NCI-H1436 treated with DMSO at 0.1 percent for 48 hours (cell line): ENCODE data around the gene PLPPR3.

ENCODE experiments used
- DNase-seq: peaks from one replicate; lab custom pipeline; 2025; lab: John Stamatoyannopoulos, UW

Gene PLPPR3, protein sequence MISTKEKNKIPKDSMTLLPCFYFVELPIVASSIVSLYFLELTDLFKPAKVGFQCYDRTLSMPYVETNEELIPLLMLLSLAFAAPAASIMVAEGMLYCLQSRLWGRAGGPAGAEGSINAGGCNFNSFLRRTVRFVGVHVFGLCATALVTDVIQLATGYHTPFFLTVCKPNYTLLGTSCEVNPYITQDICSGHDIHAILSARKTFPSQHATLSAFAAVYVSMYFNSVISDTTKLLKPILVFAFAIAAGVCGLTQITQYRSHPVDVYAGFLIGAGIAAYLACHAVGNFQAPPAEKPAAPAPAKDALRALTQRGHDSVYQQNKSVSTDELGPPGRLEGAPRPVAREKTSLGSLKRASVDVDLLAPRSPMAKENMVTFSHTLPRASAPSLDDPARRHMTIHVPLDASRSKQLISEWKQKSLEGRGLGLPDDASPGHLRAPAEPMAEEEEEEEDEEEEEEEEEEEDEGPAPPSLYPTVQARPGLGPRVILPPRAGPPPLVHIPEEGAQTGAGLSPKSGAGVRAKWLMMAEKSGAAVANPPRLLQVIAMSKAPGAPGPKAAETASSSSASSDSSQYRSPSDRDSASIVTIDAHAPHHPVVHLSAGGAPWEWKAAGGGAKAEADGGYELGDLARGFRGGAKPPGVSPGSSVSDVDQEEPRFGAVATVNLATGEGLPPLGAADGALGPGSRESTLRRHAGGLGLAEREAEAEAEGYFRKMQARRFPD

DNA sequence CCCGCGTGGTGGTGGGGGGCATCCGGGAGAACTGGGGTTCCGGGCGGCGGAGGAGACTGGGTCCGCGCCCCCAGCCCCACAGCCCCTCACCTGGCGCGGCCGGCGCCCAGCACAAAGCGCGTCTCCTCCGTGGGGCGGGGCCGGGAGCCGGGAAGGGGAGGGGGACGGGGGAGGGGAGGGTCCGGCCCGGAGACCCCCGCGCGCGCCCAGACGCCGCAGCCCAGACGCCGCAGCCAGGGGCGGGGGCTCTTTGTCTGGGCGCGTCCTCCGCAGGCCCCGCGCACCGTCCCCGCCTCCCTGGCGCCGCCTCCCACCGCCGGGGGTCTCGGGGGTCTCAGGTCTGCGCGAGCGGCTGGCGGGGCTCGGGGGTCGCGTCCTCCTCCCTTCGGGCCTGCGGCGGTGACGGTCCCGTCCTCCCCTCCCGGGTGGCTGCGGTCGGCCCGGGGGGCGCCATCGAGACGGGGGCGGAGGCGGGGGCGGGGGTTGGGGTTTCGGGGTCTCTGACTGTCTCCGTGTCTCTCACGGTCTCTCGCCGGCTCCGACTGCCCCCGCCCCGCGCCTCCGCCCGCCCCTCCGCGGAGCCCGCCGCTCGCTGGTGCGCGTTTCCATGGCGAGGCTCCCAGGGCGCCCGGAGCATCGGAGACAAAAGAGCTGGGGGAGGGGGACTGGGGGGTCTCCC, at the start of gene PLPPR3:
Gene PLPPR3, minus strand, starts transcription at position 131 of the 679 bp plus-strand sequence. CDS start 396 bp downstream, outside the sequence.
- DNase-seq = no peak

DNA sequence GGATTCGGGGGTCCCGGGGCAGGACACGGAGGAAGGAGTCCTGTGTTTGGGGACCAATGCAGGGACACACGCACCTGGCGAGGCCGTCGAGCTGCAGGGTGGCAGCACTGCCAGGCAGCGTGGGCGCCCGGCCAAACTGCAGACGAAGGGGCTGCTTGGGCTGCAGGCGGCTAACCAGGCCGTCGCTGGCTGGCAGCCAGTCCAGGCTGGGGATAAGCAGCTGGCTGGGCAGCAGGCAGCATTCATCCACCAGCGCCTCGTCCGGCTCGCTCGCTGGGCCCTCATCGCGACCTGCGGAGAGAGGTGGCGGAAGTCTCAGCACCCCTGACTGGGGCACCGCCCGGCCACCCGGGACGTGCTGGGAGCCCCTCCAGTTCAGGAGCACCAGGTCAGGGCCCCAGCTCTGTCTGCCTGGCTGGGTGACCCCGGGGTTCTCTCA, 49.2 kb upstream of the PLPPR3 start:
- DNase-seq = no peak

DNA sequence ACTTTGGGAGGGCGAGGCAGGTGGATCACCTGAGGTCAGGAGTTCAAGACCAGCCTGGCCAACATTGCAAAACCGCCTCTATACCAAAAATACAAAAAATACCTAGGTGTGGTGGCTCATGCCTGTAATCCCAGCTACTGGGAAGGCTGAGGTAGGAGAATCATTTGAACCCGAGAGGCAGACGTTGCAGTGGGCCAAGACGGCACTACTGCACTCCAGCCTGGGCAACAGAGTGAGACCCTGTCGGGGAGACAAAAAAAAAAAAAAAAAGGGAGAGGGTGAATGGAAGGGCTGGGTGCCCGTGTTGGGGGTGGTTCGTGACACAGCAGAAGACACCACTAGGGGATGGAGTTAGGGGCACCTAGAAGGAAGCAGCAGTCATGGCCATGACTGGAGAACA, 48.6 kb upstream of the PLPPR3 start:
- DNase-seq = no peak

DNA sequence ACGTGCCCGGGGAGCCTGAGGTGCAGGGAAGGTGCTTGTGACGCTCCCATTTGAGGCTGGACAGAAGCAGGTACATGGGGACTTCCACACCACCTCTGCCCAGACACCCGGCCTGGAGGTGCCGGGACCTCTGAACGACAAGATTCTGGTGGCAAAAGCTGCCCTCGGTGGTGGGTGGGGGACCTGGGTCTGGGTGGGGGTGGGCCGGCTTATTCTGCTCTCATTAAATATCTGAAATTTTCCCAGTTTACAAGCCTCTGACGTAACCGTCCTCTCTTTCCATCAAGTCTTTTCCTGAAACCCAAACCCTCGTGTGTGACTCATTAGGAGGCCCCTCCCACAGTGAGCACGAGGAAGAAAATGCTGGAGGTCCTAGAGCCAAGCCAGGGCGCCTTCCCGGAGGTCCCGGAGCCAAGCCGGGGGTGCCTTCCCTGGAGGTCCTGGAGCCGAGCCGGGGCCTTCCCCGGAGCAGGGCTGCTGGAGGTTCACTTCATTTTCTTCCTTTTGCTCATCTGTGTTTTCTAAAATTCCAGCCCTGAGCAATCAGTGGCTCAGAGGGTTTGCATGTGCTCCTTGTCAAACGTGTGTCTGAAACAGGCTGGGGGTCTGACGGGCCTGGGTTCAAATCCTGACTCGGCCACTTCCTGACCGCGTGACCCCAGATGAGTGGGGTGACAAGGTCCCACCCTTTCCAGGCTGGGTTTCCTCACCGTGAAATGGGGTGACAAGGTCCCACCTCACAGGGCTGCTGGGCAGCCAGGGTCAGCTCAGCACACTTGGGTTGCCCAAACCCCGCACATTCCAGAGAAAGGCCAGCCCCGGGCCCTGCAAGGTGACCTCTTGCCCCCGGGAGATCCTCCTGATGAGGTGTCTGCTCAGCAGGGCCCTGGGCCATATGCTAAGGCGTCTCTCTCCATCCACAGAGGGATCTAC, 47.8 kb upstream of the PLPPR3 start:
- no peak for DNase-seq

DNA sequence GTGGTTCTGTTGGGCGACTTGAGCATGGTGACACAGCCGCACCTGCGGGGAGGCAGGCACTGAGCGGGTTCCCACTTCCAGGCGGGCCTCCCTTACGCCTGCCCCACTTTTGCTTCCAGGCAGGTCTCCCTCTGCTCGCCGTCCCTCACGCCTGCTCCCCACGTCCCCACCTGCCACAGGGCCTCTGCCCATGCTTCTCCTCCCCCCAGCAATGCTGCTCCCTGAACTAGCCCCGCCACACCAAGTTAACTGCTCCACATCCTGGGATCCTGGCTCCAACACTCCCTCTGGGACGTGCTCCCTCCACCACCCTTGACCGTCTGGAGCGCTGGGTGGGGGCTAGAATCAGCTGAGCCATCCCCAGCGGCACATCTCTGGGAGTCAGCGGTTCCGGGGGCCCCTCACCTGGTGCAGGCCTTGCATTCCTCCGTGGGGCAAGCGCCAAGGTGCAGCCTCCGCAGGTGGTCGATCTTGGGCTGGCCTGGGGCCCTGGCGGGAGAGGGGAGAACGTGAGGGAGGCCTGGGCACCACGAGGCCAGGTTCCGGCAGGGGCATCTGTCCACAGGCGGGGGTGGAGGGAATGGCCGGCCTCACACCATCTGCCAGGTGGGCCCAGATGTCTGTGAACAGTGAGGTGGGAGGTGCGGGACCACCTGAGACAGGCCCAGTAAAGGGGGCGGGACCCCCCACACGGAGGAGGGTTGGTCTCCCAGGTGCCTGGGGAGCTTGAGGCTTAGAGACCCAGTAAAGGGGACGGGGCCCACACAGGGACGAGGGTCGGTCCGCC, 46.9 kb upstream of the PLPPR3 start:
- no peak for DNase-seq

DNA sequence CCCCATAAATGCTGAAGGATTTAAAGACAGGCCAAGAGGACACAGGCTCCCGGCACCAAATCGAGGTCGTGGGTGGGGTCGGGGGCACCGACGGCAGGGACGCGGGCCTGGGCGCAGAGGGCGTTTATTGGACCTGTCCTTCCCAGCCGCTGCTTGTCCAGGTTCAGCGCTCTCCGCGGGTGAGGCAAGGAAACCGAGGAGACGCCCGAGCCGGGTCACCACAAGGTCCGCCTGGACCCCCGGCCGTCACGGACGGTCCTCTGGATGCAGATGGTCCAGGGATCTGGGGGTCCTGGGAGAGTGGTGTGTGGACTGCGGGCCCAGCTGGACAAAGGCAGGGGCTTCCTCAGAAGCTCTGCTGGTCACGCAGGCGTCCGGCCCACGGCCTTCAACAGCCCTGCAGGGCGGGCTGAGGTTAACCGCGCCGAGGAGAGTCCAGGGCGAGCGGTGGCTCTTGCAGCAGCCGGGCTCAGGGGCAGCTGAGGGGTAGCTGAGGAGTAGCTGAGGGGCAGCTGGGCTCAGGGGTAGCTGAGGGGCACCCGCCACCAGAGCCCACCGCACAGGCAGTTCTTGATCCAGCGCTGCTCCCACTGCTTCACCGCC, 46.2 kb upstream of the PLPPR3 start:
- DNase-seq = no peak

DNA sequence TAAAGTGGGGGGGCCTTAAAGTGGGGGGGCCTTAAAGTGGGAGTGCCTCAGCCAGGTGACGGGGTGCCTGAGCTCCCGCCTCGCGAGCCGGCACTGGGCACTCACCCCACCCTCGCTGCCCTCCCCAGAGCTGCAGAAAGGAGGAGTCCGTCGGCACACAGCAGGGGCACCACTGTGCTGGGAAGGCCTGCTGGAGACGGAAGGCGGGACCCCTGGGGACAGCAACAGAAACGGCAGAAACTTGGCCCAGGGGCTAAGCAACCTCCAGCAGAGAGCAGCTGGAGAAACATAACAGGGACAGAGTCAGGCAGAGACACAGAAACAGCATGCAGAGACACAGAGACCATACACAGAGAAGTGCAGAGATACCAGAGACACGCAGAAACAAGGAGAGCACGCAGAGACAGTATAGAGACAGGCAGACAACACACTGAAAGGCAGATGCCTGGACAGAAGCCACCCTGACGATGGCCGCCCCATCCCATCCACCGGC, 45.6 kb upstream of the PLPPR3 start:
- DNase-seq = no peak

DNA sequence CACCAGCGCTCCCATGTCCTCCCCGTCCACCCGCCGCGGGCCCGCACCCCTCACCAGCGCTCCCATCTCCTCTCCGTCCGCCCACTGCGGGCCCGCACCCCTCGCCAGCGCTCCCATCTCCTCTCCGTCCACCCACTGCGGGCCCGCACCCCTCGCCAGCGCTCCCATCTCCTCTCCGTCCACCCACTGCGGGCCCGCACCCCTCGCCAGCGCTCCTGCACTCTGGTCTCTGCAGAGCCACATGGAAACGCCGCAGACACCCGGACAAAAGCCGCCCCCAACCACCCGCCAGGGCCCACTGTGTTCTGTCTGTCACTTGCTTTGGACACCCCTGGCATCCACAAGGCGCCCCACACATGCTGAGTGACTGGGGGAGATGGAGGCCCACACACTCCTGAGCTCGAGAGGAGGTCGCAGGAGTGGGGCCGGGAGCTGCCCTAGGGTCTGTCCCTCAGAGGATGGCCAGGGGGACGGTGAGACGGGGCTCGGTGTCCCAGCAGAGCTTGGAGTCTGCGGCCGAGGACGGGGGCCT, 45.1 kb upstream of the PLPPR3 start:
- DNase-seq = no peak

DNA sequence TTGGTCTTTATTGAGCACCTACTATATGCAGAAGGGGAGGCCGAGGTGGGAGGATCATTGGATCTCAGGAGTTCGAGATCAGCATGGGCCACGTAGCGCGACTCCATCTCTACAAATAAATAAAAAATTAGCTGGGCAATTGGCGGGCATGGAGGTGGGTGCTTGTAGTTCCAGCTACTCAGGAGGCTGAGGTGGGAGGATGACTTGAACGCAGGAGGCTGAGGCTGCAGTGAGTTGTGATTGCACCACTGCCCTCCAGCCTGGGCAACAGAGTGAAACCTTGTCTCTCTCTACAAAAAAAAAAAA, 41.5 kb upstream of the PLPPR3 start:
- no peak for DNase-seq

DNA sequence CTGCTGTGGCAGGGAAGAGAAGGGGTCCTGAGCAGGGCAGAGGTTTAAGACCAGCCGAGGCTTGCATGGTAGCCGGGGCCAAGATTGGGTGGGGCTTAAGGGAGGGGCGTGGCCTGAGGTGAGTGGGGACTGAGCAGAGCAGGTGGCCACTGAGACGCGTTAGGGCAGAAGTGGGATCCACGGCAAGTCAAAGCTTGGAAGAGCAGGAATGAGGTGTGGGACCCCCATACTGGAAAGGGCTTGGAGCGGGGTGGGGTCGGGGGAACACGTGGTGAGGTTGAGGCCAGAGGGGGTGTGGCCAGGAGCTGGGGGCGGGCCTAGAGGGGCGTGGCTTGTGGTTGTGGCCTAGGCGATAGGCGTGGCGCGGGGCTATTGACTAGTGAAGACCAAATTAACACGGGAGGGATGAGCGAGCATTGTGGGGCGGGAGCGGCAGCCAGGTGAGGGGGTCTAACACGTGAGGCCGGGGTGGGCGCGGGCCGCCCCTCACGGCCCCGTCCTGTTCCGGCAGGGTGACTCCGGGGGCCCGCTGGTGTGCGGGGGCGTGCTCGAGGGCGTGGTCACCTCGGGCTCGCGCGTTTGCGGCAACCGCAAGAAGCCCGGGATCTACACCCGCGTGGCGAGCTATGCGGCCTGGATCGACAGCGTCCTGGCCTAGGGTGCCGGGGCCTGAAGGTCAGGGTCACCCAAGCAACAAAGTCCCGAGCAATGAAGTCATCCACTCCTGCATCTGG, 41.0 kb upstream of the PLPPR3 start:
- DNase-seq = no peak

DNA sequence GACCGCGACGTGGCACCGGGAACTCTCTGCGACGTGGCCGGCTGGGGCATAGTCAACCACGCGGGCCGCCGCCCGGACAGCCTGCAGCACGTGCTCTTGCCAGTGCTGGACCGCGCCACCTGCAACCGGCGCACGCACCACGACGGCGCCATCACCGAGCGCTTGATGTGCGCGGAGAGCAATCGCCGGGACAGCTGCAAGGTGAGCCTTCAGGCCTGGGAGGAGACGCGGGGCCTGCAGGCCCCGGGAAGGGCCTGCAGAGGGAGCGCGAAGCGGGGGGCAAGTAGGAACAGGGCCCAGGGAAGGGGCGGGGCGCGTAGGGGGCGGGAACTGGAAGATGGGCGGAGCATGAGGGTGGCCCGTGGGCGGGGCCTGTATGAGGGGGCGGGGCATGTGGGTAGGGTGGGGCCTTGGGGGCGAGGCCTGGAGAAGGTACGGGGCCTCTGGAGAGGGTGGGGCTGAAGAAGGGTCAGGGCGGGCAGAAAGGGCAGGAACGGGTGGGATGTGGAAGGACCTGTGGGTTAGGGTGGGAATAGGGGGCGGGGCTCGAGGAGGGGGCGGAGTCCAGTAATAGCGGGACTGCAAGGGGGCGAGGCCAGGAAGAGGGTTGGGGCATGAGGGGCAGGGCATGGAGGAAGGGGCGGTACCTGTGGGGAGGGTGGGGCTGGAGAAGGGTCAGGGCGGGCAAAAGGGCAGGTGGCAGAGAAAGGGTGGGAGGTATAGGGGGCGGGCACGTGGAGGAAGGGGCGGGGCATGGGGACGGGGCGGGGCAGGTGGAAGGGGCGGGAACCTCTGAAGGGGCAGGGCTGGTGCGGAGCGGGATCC, 40.2 kb upstream of the PLPPR3 start:
- DNase-seq = no peak

DNA sequence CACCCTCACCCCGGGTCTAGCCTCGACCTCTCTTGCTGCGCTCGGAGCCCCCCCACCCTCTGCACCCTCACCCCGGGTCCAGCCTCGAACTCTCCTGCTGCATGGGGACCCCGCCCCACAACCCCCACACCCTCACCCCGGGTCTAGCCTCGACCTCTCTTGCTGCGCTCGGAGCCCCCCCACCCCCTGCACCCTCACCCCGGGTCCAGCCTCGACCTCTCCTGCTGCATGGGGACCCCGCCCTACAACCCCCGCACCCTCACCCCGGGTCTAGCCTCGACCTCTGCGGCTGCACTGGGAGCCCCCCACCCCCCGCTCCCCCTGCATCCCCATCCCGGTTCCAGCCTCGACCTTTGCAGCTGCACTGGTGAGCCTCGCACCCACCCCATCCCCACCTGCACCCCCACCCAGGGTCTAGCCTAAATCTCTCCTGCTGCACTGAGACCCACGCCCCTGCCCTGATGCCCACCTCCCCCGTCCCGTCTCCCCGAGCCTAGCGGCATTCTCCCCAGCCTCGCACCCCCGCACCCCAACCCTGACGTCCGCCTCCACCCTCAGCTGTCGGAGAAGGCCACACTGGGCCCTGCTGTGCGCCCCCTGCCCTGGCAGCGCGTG, 39.5 kb upstream of the PLPPR3 start:
- no peak for DNase-seq

DNA sequence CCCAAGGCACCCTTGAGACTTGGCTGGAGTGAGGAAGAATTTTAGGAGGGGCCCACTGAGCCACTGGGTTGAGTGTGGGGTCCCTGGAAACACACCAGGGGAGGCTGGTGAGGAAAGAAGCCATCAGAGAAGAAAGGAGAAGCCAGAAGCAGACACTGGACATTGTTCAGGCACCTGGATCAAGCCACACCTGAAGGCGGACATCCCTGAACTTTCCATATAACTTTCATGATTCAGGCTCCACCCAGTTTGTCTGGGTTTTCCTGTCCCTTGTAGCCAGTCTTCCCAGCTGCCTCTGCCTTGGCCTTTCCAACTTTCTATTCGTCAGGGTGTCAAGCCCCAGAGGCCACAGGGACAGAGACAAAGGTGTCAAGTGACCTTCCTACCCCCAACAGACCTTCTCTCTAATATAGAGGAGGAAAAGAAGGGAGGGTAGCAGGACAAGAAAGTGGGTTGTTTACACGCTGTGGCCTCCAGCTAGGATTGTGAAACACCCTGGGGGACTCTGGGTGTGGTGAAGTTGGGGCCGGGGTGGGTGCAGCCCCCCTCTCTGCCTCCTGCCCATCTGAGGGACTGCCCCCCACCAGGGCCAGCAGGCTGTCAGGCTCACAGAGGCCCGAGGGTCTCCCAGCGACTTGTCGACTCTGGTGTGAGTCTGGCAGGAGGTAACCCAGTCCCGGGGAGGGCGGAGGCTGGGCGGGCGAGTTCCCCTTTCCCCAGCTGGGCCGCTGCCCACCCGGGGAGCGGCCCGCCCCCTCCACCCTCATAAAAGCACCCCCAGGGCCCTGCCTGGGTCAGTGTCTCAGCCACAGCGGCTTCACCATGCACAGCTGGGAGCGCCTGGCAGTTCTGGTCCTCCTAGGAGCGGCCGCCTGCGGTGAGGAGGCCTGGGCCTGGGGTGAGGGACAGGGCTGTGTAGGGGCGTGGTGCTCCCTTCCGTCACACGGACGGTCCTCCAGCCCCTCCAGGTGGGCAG, 37.4 kb upstream of the PLPPR3 start, which contains the start of gene CFD:
Gene CFD, plus strand, starts transcription at position 797 of the 976 bp plus-strand sequence. Its CDS starts 26 bp downstream, at position 823.
- no peak for DNase-seq

DNA sequence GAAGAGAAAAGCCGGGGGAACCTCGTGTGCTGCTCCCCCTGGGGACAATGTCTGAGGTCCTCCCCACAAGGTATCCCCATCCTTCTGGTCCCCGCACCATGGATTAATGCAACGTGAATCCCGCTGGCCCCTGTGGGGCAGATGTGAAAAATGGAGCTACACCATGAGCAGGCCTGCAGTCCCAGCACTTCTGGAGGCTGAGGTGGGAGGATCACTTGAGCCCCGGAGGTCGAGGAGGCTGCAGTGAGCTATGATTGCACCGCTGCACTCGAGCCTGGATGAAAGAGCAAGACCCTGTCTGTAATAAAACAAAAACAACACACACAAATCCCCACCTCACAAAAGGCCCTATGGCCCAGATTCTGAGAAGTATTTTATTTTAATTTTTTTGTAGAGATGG, 36.5 kb upstream of the PLPPR3 start:
- no peak for DNase-seq

DNA sequence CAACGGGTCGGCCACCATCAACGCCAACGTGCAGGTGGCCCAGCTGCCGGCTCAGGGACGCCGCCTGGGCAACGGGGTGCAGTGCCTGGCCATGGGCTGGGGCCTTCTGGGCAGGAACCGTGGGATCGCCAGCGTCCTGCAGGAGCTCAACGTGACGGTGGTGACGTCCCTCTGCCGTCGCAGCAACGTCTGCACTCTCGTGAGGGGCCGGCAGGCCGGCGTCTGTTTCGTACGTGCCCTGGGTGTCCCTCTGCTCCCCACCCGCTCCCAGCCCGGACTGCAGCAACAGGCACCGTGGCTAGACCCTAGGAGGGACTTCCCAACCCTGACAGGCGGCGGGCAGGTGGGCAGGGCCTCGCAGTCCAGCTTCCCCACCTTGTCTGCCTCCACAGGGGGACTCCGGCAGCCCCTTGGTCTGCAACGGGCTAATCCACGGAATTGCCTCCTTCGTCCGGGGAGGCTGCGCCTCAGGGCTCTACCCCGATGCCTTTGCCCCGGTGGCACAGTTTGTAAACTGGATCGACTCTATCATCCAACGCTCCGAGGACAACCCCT, 33.9 kb upstream of the PLPPR3 start:
- no peak for DNase-seq

DNA sequence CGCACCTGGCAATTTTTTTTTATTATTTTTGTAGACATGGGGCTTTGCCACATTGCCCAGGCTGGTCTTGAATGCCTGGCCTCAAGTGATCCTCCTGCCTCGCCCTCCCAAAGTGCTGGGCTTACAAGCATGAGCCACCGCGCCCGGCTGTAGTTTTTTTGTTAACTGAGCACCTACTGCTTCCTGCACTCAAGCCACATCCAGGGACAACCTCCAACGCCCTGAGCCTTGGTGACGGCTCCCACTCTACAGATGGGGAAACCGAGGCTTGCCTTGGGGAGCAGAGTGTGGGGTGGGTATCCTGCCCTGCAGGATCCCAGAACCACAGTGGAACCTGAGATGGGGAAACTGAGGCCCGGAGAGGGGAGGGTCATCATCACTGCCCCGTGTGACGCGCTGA, 33.4 kb upstream of the PLPPR3 start:
- no peak for DNase-seq

DNA sequence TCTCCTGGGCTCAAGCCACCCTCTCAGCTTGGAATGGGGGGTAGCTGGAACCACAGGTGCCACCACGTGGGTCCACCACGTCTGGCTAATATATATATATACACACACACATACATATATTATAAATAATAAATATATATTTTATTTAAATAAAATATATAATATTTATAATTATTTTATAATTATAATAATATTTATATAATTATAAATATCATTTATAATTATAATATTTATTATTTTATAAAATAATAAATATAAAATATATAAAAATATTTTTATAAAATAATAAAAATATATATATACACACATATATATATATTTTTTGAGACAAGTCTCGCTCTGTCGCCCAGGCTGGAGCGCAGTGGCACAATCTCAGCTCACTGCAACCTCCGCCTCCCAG, 32.8 kb upstream of the PLPPR3 start:
- no peak for DNase-seq
